Measurements from ENCODE around the gene PRR9. TPM values are rescaled to one million over a fixed set of nuclear protein-coding genes. Genes with fewer than 3 reads are reported as not detected.
A peak's percentile ranks its signal among the peaks of the same experiment; 100 is the strongest.

Gene PRR9
- total RNA-seq, 1 donor from 2014 or later, result not detected

DNA sequence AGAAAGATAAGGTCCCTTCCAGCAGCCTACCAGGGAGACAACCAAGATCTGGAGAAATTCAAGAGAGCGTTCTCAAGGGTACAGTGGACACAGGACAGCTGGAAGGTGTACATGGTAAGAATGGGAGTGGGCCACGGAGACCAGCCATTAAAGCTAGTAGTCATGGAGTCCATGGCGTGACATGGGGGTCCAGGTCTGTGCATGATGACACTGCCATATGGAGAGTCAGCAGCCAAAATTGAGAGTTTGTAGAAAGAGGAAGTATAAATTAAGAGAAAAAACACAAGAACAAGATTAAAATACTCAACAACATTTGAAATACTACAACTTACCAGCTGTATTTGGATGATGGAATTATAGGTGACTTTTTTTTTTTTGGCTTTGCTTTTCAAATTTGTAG lies 34.2 kb downstream of the PRR9 start:
- TF ChIP-seq, protein P1, sequence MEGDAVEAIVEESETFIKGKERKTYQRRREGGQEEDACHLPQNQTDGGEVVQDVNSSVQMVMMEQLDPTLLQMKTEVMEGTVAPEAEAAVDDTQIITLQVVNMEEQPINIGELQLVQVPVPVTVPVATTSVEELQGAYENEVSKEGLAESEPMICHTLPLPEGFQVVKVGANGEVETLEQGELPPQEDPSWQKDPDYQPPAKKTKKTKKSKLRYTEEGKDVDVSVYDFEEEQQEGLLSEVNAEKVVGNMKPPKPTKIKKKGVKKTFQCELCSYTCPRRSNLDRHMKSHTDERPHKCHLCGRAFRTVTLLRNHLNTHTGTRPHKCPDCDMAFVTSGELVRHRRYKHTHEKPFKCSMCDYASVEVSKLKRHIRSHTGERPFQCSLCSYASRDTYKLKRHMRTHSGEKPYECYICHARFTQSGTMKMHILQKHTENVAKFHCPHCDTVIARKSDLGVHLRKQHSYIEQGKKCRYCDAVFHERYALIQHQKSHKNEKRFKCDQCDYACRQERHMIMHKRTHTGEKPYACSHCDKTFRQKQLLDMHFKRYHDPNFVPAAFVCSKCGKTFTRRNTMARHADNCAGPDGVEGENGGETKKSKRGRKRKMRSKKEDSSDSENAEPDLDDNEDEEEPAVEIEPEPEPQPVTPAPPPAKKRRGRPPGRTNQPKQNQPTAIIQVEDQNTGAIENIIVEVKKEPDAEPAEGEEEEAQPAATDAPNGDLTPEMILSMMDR (IDR thresholded peaks at IDR 0.05; ENCODE audit: insufficient read depth, low read length, severe bottlenecking), result no peak
- no peak for FAIRE-seq
- DNase-seq (ENCODE audit: low read depth), result no peak
- H3K4me3 ChIP-seq (ENCODE audit: low read depth, low read length), result no peak overlapping the region
- H3K36me3 ChIP-seq (ENCODE audit: control insufficient read depth, insufficient read depth, low read length), result no peaks in the 10 kb centered on the region
- peaks cover 5% of the 10 kb centered on the region for H3K27me3 ChIP-seq (ENCODE audit: control insufficient read depth, insufficient read depth, low read length)

DNA sequence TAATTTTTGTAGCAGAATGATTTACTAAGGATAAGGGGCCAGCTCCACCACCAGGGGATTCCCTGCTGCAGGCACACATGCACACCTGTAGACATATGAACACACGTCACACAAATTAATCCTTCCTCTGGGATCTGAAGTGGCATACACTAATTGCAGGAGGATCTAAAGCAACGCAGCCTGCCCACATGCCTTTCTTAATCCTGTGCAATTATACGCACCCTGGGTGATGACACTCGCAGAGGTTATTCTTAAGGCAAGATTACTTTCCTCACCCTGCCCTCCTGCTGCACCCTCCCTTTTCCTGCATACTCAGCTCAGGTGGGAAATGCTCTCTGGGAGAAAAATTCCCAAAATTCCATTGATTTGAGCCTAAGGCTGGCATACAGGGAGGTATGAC lies 34.6 kb downstream of the PRR9 start:
- TF ChIP-seq, protein P1 (IDR thresholded peaks at IDR 0.05; ENCODE audit: insufficient read depth, low read length, severe bottlenecking), result no peak
- FAIRE-seq (no peak), DNase-seq (ENCODE audit: low read depth) (no peak)
- no peaks in the 10 kb centered on the region for H3K36me3 ChIP-seq (ENCODE audit: control insufficient read depth, insufficient read depth, low read length)
- peaks cover 4% of the 10 kb centered on the region for H3K27me3 ChIP-seq (ENCODE audit: control insufficient read depth, insufficient read depth, low read length)
- no peak overlapping the region for H3K4me3 ChIP-seq (ENCODE audit: low read depth, low read length)

DNA sequence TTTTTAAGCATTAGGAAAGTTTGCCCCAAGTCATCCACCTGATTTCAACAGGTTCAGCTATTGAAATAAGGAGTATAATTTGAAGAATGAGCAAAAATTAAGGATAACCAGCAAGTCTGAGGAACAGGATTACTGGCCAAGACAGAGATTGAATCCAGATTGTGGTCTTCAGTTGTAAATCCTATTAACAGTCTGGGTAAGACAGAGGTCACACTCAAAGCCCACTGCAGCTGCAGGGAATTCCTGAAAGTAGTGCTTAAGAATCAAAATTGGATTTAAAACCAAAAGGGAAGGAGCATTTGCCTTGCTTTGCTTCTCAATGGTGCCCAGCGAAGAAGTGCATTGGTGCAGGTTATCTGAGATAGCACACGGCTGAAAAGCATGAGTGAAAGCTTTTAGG lies 35.7 kb downstream of the PRR9 start:
- TF ChIP-seq, protein P1 (IDR thresholded peaks at IDR 0.05; ENCODE audit: insufficient read depth, low read length, severe bottlenecking), result no peak
- Histone ChIP-seq H3K27me3 (ENCODE audit: control insufficient read depth, insufficient read depth, low read length) (no peaks in the 10 kb centered on the region), H3K4me3 (ENCODE audit: low read depth, low read length) (no peak overlapping the region), H3K36me3 (ENCODE audit: control insufficient read depth, insufficient read depth, low read length) (no peaks in the 10 kb centered on the region)
- FAIRE-seq, result no peak
- no peak for DNase-seq (ENCODE audit: low read depth)

DNA sequence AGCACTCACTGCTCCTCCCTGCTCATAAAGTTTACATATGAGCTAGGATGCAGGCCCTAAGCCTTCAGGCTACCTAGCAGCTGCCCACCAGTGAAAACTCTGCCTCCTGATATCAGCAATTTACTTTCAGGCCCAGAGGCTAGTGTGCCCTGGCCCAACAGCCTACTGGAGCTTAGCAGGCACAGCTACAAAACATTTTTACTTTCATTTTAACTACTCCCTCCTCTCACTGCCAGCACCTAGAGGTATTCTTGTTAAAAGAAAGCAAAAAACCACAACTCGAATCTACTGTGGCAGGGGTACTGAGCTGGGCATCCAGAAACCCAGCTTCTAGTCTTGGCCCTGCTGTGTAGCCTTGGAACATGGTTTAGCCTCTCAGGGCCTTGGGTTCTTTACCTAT lies 36.3 kb downstream of the PRR9 start:
- no peaks in the 10 kb centered on the region for H3K27me3 ChIP-seq (ENCODE audit: control insufficient read depth, insufficient read depth, low read length)
- H3K4me3 ChIP-seq (ENCODE audit: low read depth, low read length), result no peak overlapping the region
- H3K36me3 ChIP-seq (ENCODE audit: control insufficient read depth, insufficient read depth, low read length), result no peaks in the 10 kb centered on the region
- TF ChIP-seq, protein P1 (IDR thresholded peaks at IDR 0.05; ENCODE audit: insufficient read depth, low read length, severe bottlenecking), result no peak
- FAIRE-seq (no peak), DNase-seq (ENCODE audit: low read depth) (no peak)

DNA sequence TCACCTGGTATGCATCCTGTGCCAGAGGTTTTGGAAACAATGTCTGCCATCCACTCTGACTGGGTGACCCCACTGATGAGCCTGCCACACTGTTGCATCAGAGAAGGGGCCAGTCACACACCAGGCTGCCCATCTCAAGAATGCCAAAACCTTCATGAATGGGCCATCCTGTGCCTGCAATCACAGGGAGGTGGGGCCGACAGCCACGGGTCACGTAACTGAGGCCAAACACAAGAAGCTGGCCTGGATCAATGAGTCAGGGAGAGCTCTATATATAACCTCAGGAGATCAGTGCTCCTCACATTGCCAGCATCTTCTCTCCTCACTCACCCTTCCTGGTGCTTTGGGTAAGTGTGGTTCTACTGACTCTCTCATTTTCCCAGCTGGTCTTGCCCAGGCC lies 42.0 kb downstream of the PRR9 start, which contains the start of gene LORICRIN:
TSS of gene LORICRIN (plus strand) at position 301 of the 400 bp plus-strand sequence. CDS start 1,263 bp downstream, outside the sequence.
- H3K4me3 ChIP-seq (ENCODE audit: low read depth, low read length), result no peak within 1 kb of the TSS
- H3K36me3 ChIP-seq (ENCODE audit: control insufficient read depth, insufficient read depth, low read length), result no peaks in the 10 kb centered on the region
- H3K27me3 ChIP-seq (ENCODE audit: control insufficient read depth, insufficient read depth, low read length), result peaks cover 30% of the 10 kb centered on the region
- no peak for DNase-seq (ENCODE audit: low read depth)
- FAIRE-seq, result peak; percentile 32
- TF ChIP-seq, protein P1 (IDR thresholded peaks at IDR 0.05; ENCODE audit: insufficient read depth, low read length, severe bottlenecking), result no peak

DNA sequence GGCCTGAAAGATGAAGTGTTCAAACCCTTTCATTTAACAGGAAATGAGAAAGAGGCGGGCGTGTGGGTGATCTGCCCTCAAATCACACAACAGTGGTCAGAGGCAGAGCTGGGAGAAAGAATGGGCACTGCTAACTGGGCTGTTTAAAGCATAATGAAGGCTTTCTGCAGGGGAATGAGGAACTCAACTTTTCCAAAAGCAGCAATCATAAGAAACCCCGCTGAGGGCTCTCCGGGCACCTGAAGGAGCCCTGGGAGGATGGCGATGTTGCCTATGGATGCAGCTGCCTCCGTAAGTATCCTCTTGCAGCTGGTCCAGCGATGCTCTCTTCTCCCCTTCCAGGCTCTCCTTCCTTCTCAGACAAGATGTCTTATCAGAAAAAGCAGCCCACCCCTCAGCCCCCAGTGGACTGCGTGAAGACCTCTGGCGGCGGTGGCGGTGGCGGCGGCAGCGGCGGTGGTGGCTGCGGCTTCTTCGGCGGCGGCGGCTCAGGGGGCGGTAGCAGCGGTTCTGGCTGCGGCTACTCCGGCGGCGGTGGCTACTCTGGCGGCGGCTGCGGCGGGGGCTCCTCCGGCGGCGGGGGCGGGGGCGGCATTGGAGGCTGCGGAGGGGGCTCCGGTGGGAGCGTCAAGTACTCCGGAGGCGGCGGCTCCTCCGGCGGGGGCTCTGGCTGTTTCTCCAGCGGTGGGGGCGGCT lies 43.3 kb downstream of the PRR9 start:
- Histone ChIP-seq H3K36me3 (ENCODE audit: control insufficient read depth, insufficient read depth, low read length) (no peaks in the 10 kb centered on the region), H3K27me3 (ENCODE audit: control insufficient read depth, insufficient read depth, low read length) (peaks cover 31% of the 10 kb centered on the region), H3K4me3 (ENCODE audit: low read depth, low read length) (no peak overlapping the region)
- TF ChIP-seq, protein P1 (IDR thresholded peaks at IDR 0.05; ENCODE audit: insufficient read depth, low read length, severe bottlenecking), result no peak
- DNase-seq (ENCODE audit: low read depth) (peak; percentile 3), FAIRE-seq (no peak)

Measured in bronchial epithelial cell (primary cell).